ENCODE measurements around the gene NCOA7. TPM values are rescaled to one million over a fixed set of nuclear protein-coding genes. Genes with fewer than 3 reads are reported as not detected.
A peak's percentile ranks its signal among the peaks of the same experiment; 100 is the strongest.

Gene NCOA7
- total and polyA plus RNA-seq, 9 of the 15 experiments (the other 6 are each of a cell fraction or from before 2014, with no cell fraction given): 5.8 to 14.6 (median 9.3) TPM

GRCh38 chr6:125918681-125919566 lies 128.2 kb downstream of the NCOA7 start:
- peak overlapping the region in 1 of 2 experiments; percentile 12; a peak in 1 of 4 replicates for H3K9ac ChIP-seq (ENCODE audit: insufficient read depth in 1 of 2, low read depth in 2 of 2, low read length in 2 of 2)
- H3K79me2 ChIP-seq (ENCODE audit: control insufficient read depth, insufficient read depth, low read length): no peaks in the 10 kb centered on the region
- FAIRE-seq (peak; percentile 35), ATAC-seq (peak; percentile 40), DNase-seq (ENCODE audit: extremely low read depth in 1 of 4, low spot score in 3 of 4) (peak in 1 of 4 experiments; percentile 16)
- no peaks in the 10 kb centered on the region for H3K9me3 ChIP-seq (replicated peaks; ENCODE audit: control insufficient read depth, insufficient read depth, low read depth, low read length)
- intact Hi-C loops (cut with micrococcal nuclease) (no loop called here), in situ Hi-C loops (cut with MboI) (no loop called here)
- H3K4me2 ChIP-seq (ENCODE audit: insufficient read depth, low read length): peak overlapping the region; percentile 35; the same call in 1 of the 2 replicates
- no peaks in the 10 kb centered on the region for H3K27me3 ChIP-seq (ENCODE audit: control insufficient read depth in 2 of 2, insufficient read depth in 2 of 2, low read length in 2 of 2)
- no peaks in the 10 kb centered on the region for H4K20me1 ChIP-seq (replicated peaks; ENCODE audit: control insufficient read depth, insufficient read depth, low read length)
- H3K27ac ChIP-seq (ENCODE audit: extremely low read depth, low read depth, low read length): peak overlapping the region; percentile 40; the same call in 2 of the 3 replicates
- H3K36me3 ChIP-seq (ENCODE audit: control insufficient read depth, insufficient read depth, low read length): peaks cover 54% of the 10 kb centered on the region
- WGBS (ENCODE audit: insufficient coverage, low coverage, missing lambda C conversion rate): 43% methylated on average over 12 of the region's 13 CpGs
- H3K4me1 ChIP-seq (replicated peaks in 1 of 2; ENCODE audit: control insufficient read depth in 2 of 2, insufficient read depth in 2 of 2, low read length in 2 of 2): peaks cover 6 to 15% of the 10 kb centered on the region in 2 experiments
- H2AFZ ChIP-seq (ENCODE audit: low read depth, low read length): peak overlapping the region; percentile 68
- H3K9me1 ChIP-seq (ENCODE audit: control insufficient read depth, insufficient read depth, low read length): no peaks in the 10 kb centered on the region
- POLR2A ChIA-PET: interaction anchor here (0.6 to 2.0 kb wide), 6 partner anchors 8 to 67 kb away, joined by 3 to 6 read pairs (median 4); partner anchors contain the start of gene TRMT11
- no peak overlapping the region for H3K4me3 ChIP-seq
- CTCF ChIA-PET (ENCODE audit: low intra/inter-chr PET ratio): no interaction called here
- BruUV-seq (replicated peaks): no TSS peak
- TF ChIP-seq PHF8 (IDR thresholded peaks at IDR 0.05; ENCODE audit: borderline replicate concordance, low read length) (peak; percentile 40; the same call in 1 of the 2 replicates), MAFK (IDR thresholded peaks at IDR 0.05; ENCODE audit: low read length) (no peak), MED1 (CRISPR knock-in tag; IDR thresholded peaks at IDR 0.05; ENCODE audit: borderline replicate concordance) (no peak), NONO (IDR thresholded peaks at IDR 0.05; ENCODE audit: low read depth in 2 of 2, low read length in 1 of 2) (no peak), NKRF (IDR thresholded peaks at IDR 0.05; ENCODE audit: borderline replicate concordance) (no peak), SMAD4 (CRISPR knock-in tag; conservative IDR thresholded peaks at IDR 0.05) (0 out of 2 replicates have a peak, but pooled peaks have one; percentile 30), STAT6 (CRISPR knock-in tag; IDR thresholded peaks at IDR 0.05) (no peak), SRF (CRISPR knock-in tag; IDR thresholded peaks at IDR 0.05) (peak; percentile 87 to 94), ZBTB34 (CRISPR knock-in tag; IDR thresholded peaks at IDR 0.05) (no peak), SMARCA4 (IDR thresholded peaks at IDR 0.05) (peak; percentile 14; the same call in 1 of the 2 replicates), ZNF507 (tag; conservative IDR thresholded peaks at IDR 0.05) (no peak), DNMT1 (IDR thresholded peaks at IDR 0.05) (no peak), LARP7 (IDR thresholded peaks at IDR 0.05) (no peak; the same call in 1 of the 2 replicates), MCM5 (IDR thresholded peaks at IDR 0.05; ENCODE audit: low read depth) (no peak), ZFX (CRISPR knock-in tag; IDR thresholded peaks at IDR 0.05) (no peak; the same call in 1 of the 2 replicates)
